Peyer's patch (tissue), 4 donors: ENCODE data around the gene RNF125. TPM values are rescaled to one million over a fixed set of nuclear protein-coding genes. Genes with fewer than 3 reads are reported as not detected.
A peak's percentile ranks its signal among the peaks of the same experiment; 100 is the strongest.

Source experiments
- DNase-seq, 3 donors: peaks; one replicate each; pipeline ENCODE4 v3.0.0-alpha.2; 2017 to 2019
- H3K27ac ChIP-seq, 4 donors: fragments of 200-600 bp; sonication (generic); one replicate each; pipeline ENCODE4 v1.5.1; 2016 to 2019
- H3K27me3 ChIP-seq, 2 donors: fragments of 200-600 bp; sonication (generic); one replicate each; pipeline ENCODE4 v1.5.1; 2019
- H3K36me3 ChIP-seq, 3 donors: fragments of 200-600 bp; sonication (generic); one replicate each; pipeline ENCODE4 v1.5.1; 2016 to 2019
- H3K4me1 ChIP-seq, 4 donors: fragments of 200-600 bp; sonication (generic); one replicate each; pipeline ENCODE4 v1.5.1; 2016 to 2019
- H3K4me3 ChIP-seq, 4 donors: fragments of 200-600 bp; sonication (generic); 1 replicate in 3 of 4; 2 replicates in 1 of 4; pipeline ENCODE4 v1.5.1; 2016 to 2019; ENCODE audit warnings: mild to moderate bottlenecking in 1 of 4
- H3K9me3 ChIP-seq, 4 donors: fragments of 200-600 bp; sonication (generic); one replicate each; pipeline ENCODE4 v1.5.1; 2016 to 2019; ENCODE audit warnings: mild to moderate bottlenecking in 1 of 4
- POLR2A ChIP-seq, 2 donors: fragments of 450-650 bp; IDR thresholded peaks; one replicate each; pipeline ENCODE4 v1.5.1; 2017; ENCODE audit warnings: antibody characterized with exemption in 2 of 2, mild to moderate bottlenecking in 2 of 2, moderate library complexity in 2 of 2
- total RNA-seq, 4 donors: library from RNA; depleted of rRNA; stranded (reverse); fragments of >200 nt; gene quantifications; one replicate each; pipeline ENCODE4 v1.1.0, GENCODE V29; 2016
- TF ChIP-seq, protein P1 (sequence below), 6 experiments: fragments of 450-650 bp in 4 of 6; fragments of 200-600 bp in 2 of 6; sonication (generic) in 1 of 6; IDR thresholded peaks; one replicate each; pipeline ENCODE4 v1.5.1; 2017 to 2019; ENCODE audit warnings: antibody characterized with exemption in 6 of 6, mild to moderate bottlenecking in 3 of 6, moderate library complexity in 1 of 6

RNF125 gene
- total RNA-seq, 4 donors from 2014 or later: 1.7 to 19.6 (median 16.1) TPM

GRCh38 chr18:31978616-31979015, 40.0 kb upstream of the RNF125 start:
- H3K4me3 ChIP-seq: no peak overlapping the region
- DNase-seq: no peak
- H3K36me3 ChIP-seq: no peaks in the 10 kb centered on the region
- no peak overlapping the region for H3K27ac ChIP-seq
- TF ChIP-seq, protein P1, sequence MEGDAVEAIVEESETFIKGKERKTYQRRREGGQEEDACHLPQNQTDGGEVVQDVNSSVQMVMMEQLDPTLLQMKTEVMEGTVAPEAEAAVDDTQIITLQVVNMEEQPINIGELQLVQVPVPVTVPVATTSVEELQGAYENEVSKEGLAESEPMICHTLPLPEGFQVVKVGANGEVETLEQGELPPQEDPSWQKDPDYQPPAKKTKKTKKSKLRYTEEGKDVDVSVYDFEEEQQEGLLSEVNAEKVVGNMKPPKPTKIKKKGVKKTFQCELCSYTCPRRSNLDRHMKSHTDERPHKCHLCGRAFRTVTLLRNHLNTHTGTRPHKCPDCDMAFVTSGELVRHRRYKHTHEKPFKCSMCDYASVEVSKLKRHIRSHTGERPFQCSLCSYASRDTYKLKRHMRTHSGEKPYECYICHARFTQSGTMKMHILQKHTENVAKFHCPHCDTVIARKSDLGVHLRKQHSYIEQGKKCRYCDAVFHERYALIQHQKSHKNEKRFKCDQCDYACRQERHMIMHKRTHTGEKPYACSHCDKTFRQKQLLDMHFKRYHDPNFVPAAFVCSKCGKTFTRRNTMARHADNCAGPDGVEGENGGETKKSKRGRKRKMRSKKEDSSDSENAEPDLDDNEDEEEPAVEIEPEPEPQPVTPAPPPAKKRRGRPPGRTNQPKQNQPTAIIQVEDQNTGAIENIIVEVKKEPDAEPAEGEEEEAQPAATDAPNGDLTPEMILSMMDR (IDR thresholded peaks at IDR 0.05): no peak
- TF ChIP-seq POLR2A (IDR thresholded peaks at IDR 0.05): no peak
- peaks cover 0 to 7% (median 3%) of the 10 kb centered on the region in 4 donors for H3K4me1 ChIP-seq
- H3K9me3 ChIP-seq: peaks cover 0 to 22% (median 1%) of the 10 kb centered on the region in 4 donors
- no peaks in the 10 kb centered on the region for H3K27me3 ChIP-seq

DNA sequence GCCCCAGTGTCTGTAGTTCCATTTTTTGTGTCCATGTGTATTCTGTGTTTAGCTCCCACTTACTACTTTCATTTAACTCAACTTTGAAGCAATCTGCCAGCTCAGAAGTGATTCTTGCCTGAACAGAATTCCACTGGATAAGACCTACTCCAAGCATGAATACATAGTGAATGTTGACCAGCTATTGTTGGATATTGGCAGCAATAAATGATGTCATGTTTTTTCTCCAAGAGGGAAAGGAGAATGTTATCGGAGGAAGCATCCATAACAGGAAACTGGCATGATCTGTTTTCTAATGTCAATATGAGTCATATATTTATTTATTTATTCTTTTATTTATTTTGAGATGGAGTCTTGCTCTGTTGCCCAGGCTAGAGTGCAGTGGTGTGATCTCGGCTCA, 38.9 kb upstream of the RNF125 start:
- TF ChIP-seq, protein P1 (IDR thresholded peaks at IDR 0.05): no peak
- no peak for TF ChIP-seq POLR2A (IDR thresholded peaks at IDR 0.05)
- Histone ChIP-seq H3K4me1 (peaks cover 0 to 8% (median 3%) of the 10 kb centered on the region in 4 donors), H3K27ac (peak overlapping the region in 2 of 4 donors; percentile 41 to 48), H3K36me3 (no peaks in the 10 kb centered on the region), H3K27me3 (no peaks in the 10 kb centered on the region), H3K4me3 (no peak overlapping the region), H3K9me3 (peaks cover 0 to 14% (median 0%) of the 10 kb centered on the region in 4 donors)
- no peak for DNase-seq

GRCh38 chr18:31980863-31981262, 37.8 kb upstream of the RNF125 start:
- Histone ChIP-seq H3K27ac (no peak overlapping the region), H3K27me3 (no peaks in the 10 kb centered on the region), H3K36me3 (no peaks in the 10 kb centered on the region), H3K9me3 (peaks cover 0 to 10% (median 0%) of the 10 kb centered on the region in 4 donors), H3K4me1 (peaks cover 0 to 8% (median 3%) of the 10 kb centered on the region in 4 donors), H3K4me3 (no peak overlapping the region)
- TF ChIP-seq, protein P1 (IDR thresholded peaks at IDR 0.05): no peak
- DNase-seq: peak in 1 of 3 donors; percentile 52

GRCh38 chr18:31983020-31983419, 35.6 kb upstream of the RNF125 start:
- Histone ChIP-seq H3K36me3 (no peaks in the 10 kb centered on the region), H3K4me3 (no peak overlapping the region), H3K27me3 (no peaks in the 10 kb centered on the region), H3K9me3 (peaks cover 0 to 8% (median 0%) of the 10 kb centered on the region in 4 donors), H3K27ac (peak overlapping the region in 3 of 4 donors; percentile 8 to 77 (median 48)), H3K4me1 (peaks cover 0 to 8% (median 3%) of the 10 kb centered on the region in 4 donors)
- DNase-seq: peak in 2 of 3 donors; percentile 70 to 79
- peak in 1 of 2 donors; percentile 45 for TF ChIP-seq POLR2A (IDR thresholded peaks at IDR 0.05)
- TF ChIP-seq, protein P1 (IDR thresholded peaks at IDR 0.05): no peak

DNA sequence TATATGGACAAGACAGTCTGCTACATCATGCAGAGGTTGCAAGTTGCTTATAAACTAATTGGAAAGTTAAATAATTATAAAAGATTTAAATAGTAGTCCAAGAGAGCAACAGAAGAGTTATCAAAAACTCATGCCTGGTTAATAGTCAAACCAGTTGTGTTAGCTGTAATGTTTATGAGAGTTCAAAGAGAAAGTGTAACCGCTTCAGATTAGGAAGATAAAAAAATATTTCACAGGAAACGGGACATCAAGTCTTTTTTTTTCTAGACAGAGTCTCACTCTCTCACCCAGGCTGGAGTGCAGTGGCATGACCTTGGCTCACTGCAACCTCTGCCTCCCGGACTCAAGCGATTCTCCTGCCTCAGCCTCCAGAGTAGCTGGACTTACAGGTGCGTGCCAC, 34.6 kb upstream of the RNF125 start:
- TF ChIP-seq, protein P1 (IDR thresholded peaks at IDR 0.05): no peak
- peak in 1 of 2 donors; percentile 7 for TF ChIP-seq POLR2A (IDR thresholded peaks at IDR 0.05)
- peak overlapping the region in 2 of 4 donors; percentile 48 to 77 for H3K27ac ChIP-seq
- no peak for DNase-seq
- H3K9me3 ChIP-seq: no peaks in the 10 kb centered on the region
- peaks cover 0 to 8% (median 3%) of the 10 kb centered on the region in 4 donors for H3K4me1 ChIP-seq
- no peak overlapping the region for H3K4me3 ChIP-seq
- H3K36me3 ChIP-seq: no peaks in the 10 kb centered on the region
- H3K27me3 ChIP-seq: no peaks in the 10 kb centered on the region

DNA sequence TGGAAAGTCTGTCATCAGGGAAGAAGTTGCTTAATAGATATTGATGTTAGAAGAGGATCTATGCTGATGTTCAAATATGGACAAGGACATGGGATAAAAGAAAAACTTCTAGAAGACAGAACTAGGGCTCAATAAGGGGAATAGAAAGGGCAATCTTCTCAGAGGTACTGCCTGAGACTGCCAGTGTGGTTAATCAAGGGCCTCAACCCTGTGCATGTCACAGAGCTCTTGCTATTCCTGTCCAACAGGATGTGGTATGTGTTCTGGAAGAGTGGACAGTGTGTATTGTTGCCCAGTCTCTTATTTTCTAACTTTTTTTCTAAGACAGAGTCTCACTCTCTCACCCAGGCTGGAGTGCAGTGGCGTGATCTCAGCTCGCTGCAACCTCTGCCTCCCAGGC, 27.8 kb upstream of the RNF125 start:
- no peaks in the 10 kb centered on the region for H3K4me1 ChIP-seq
- no peak overlapping the region for H3K27ac ChIP-seq
- no peaks in the 10 kb centered on the region for H3K9me3 ChIP-seq
- H3K4me3 ChIP-seq: no peak overlapping the region
- H3K27me3 ChIP-seq: no peaks in the 10 kb centered on the region
- H3K36me3 ChIP-seq: no peaks in the 10 kb centered on the region
- TF ChIP-seq, protein P1 (IDR thresholded peaks at IDR 0.05): no peak
- TF ChIP-seq POLR2A (IDR thresholded peaks at IDR 0.05): no peak
- no peak for DNase-seq
